Omental fat pad (tissue), 4 donors: Measurements from ENCODE around the gene MRPS14. TPM values are rescaled to one million over a fixed set of nuclear protein-coding genes. Genes with fewer than 3 reads are reported as not detected.

Source experiments
- ATAC-seq: fragments of 150-250 bp; one replicate; pipeline ENCODE4 v1.9.1; 2016; ENCODE audit warnings: mild to moderate bottlenecking, moderate library complexity; ENCODE audit not compliant: low FRiP score
- DNase-seq: peaks from one replicate; pipeline ENCODE4 v3.0.0-alpha.2; 2019; ENCODE audit warnings: low spot score
- total RNA-seq, 4 donors: library from RNA; depleted of rRNA; stranded (reverse); fragments of >200 nt; gene quantifications; one replicate each; pipeline ENCODE4 v1.1.0, GENCODE V29; 2016
- TF ChIP-seq, protein P1 (sequence below), 3 donors: fragments of 450-650 bp; IDR thresholded peaks; one replicate each; pipeline ENCODE4 v1.5.1; 2016 to 2017; ENCODE audit warnings: antibody characterized with exemption in 3 of 3, mild to moderate bottlenecking in 3 of 3, moderate library complexity in 2 of 3

Gene MRPS14
- 10 to 100 TPM; 14.9 to 37.0 (median 23.5) TPM for total RNA-seq

DNA sequence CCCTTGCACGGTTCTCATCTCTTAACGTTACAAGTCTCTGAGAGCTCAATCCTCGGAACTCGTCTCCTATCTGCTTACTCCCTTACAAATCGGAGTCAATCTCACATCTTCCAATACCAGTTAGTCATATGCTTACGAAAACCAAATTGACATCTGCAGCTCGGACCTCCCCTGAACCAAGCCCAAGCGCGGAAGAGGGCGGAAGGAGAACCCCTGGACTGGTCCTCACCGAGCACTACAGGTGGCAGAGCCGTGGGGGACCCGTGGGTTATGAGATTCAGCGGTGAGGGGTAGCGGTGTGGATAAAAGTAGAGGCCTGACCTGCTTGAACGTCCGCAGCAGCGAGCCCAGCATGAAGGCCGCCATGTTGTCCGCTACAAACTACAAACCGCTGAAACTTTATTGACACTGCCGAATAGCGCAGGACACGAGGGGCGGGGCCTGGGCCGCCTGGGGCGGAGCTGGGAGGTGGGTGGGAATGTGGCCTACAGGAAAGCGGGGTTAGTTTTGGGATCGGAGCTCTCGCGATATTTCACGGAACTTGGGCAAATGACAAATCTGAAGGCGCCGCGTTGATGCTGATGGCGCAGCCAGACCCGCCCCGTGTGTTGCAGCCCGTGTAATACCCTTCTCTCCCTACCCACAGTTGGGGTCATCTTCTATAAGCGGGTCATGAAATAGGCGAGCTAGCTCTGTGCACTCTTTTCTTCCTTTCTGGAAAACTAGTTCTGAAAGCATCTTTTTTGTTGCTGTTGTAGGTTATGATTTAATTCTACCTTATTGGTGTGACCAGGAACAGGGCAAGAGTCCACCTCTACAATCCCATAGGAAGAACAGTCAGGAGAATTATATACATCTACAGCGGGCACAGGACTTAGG, at the start of gene MRPS14:
Gene MRPS14 (minus strand): TSS at position 383 of the 879 bp plus-strand sequence. CDS start 17 bp downstream, at position 366.
- TF ChIP-seq, protein P1, sequence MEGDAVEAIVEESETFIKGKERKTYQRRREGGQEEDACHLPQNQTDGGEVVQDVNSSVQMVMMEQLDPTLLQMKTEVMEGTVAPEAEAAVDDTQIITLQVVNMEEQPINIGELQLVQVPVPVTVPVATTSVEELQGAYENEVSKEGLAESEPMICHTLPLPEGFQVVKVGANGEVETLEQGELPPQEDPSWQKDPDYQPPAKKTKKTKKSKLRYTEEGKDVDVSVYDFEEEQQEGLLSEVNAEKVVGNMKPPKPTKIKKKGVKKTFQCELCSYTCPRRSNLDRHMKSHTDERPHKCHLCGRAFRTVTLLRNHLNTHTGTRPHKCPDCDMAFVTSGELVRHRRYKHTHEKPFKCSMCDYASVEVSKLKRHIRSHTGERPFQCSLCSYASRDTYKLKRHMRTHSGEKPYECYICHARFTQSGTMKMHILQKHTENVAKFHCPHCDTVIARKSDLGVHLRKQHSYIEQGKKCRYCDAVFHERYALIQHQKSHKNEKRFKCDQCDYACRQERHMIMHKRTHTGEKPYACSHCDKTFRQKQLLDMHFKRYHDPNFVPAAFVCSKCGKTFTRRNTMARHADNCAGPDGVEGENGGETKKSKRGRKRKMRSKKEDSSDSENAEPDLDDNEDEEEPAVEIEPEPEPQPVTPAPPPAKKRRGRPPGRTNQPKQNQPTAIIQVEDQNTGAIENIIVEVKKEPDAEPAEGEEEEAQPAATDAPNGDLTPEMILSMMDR (IDR thresholded peaks at IDR 0.05), result no peak
- ATAC-seq, result peak; percentile 99
- peak; percentile 95 for DNase-seq

DNA sequence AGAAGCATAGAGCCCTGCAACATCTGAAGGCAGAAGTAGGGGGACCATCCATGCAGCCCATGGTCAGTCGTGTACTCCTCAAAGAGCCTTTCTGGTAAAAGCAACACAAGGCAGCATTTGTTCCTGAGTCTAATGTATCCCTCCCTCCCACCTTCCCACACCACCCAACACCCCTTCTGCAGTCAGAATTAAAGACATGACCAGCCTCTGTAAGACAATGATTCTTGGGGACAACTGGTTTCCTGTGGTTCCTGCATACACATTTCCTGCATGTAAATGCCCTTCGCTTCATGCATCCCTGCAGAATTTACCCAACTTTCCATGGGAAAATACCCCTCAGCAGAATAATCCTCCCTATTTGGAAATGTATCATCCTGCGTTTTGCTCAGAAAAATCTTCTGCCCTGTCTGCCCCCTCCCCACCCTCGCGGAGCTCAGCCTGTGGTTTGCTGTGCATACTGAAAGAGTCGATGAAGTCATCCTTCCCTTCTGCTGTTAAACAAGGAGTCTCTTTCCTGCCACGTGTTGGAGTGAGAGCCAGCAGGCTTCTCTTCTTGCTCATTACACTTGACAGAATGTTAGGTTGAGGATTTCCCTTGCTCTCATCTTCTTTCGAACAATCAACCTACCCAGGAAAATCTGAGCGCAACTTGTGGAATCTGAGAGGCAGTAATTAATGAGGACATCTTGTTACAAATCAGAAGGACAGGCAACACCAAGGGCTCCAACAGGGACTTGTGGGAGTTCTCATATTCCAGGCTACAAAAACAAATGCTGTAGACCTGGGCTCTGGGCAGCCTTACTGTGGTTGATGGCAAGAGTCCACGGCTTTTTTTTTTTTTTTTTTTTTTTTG, 49.1 kb upstream of the MRPS14 start:
- no peak for ATAC-seq
- TF ChIP-seq, protein P1 (IDR thresholded peaks at IDR 0.05), result no peak
- DNase-seq, result no peak

DNA sequence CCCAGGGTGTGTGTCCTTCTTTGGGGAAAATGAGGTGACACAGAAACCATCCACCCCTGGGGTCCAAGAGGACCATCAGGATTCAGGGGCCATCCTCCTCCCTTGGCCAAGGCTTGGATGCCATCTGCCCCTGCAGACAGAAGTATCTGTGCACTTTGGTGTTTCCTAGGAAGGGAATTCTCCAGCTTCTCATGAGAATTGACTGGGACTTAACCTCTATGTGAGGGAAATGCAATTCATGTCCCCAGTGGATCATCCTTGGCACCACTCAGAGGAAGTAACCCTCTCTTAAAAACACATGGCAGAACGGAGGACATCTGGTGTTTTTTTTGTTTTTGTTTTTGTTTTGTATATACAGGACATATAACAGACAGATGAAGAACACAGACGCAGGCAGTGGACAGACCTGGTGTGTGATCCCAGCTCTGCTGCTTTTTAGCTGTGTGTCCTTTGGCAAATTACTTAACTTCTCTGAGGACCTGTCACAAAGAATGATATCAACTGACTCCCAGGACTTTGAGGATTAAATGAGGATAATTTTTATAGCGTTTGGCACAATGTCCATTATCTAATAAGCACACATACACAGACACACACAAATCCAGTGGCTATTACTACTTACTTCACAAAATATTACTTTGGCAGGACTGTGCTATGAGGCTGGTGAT, 48.2 kb upstream of the MRPS14 start:
- DNase-seq, result no peak
- TF ChIP-seq, protein P1 (IDR thresholded peaks at IDR 0.05), result no peak
- ATAC-seq, result no peak

DNA sequence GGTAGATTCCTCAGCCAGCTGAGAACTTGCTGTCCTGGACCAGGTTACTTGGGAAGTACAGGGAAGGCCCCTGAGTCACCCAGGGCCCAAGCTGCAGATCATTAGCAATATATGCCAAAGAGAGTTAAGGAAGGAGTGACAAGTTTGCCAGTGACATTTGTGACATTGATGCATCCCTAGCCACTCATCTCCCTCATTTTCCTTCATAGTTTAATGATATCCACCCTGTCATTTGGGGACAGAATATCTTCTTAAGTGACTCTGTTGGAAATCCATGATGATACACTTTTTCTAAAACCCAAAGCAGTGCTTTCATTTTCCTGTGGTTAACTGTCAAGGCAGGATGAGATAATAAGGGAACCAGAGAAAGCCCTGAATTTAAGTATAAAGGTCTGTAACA, 47.6 kb upstream of the MRPS14 start:
- no peak for ATAC-seq

DNA sequence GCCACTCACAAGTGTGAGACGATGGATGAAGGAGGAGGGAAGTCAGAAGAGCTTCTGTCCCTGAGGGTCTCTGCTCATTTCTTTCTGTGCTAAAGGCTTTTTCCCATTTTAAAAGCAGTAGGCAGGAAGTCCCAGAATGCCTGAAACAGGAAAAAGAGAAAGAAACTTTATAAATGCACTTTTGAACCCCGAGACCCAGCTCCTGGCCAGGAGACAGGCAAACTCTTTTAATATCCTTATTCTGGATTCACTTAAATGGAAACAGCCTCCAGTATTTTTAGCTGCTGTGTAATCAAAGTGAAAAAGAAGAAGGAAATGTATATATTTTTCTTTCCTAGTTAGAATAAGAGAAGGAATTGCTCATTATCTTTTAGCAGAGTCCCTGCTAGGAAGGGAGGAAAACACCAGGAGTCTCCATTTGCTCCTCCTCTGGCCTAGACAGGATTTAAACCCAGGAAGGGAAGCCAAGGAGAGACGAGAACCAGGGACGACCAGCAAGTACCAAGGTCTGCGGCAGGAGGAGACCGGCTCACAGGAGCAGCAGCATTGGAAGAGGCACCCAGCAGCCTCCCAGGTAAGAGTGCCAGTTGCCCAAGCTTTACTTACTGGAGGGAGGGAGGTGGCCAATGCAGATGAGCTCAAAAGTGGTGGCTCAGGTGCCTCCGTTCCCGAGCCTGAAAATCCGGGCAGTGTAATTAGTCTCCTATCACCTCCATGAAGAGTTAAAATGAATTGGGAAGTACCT, 44.3 kb upstream of the MRPS14 start, which contains the start of gene TNN:
Gene TNN (plus strand): TSS at position 472 of the 745 bp plus-strand sequence. CDS start 9,586 bp downstream, outside the sequence.
- TF ChIP-seq, protein P1 (IDR thresholded peaks at IDR 0.05), result no peak
- no peak for ATAC-seq
- no peak for DNase-seq

More for the DNA sequence above, 47.6 kb upstream of the MRPS14 start:
- no peak for DNase-seq
- TF ChIP-seq, protein P1 (IDR thresholded peaks at IDR 0.05), result no peak

DNA sequence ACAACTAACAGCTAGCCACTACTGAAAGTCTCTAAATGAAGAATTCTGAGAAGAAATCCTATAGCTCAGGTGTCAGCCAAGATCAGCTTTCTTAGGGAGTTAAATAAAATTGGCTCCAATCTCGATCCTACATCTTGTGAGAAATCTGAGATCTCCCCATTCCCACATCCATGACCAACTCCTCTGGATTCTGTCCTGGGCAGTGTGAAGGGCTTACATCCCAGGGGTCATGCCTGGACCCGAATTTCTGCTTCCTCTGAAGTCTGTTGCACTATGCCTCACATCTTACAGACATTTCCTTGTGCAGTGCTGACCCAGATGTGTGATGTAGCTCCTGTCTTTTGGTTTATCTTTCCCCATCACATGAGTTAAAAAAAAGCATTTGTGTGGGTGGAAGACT, 39.6 kb upstream of the MRPS14 start:
- TF ChIP-seq, protein P1 (IDR thresholded peaks at IDR 0.05), result no peak
- ATAC-seq (no peak), DNase-seq (no peak)
